ENCODE data around the gene CERS6. TPM values are rescaled to one million over a fixed set of nuclear protein-coding genes. Genes with fewer than 3 reads are reported as not detected.

The CERS6 gene
- total and polyA plus RNA-seq, 2 of the 8 experiments (the other 6 are each of a cell fraction or from before 2014, with no cell fraction given), result 6.8 to 28.2 TPM

DNA sequence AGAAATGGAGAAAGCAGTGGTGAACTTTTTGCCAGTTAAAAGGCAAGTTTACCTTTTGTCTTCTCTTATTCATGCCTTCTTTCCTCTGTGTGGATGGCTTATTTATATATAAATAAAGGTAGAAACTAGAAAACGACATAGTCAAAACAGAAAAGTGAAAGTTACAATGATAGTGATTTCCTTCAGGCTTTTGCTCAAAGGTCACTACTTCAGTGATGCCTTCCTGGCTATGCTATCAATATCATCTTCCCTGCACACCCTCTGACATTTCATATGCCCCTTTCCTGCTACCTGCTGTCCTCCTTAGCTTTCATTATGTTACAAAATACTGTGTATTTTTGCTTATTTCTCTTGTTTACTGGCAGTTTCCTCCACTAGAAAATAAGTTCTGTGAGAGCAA lies 214.4 kb downstream of the CERS6 start:
- Histone ChIP-seq H2BK5ac (ENCODE audit: low read depth, low read length) (no peak overlapping the region), H3K79me1 (ENCODE audit: low read depth, low read length) (no peaks in the 10 kb centered on the region; the same call in 1 of the 2 replicates), H4K5ac (ENCODE audit: insufficient read length, low read depth, low read length) (no peak overlapping the region), H4K8ac (ENCODE audit: extremely low read depth, insufficient read depth, low read length) (no peak overlapping the region), H3K4me3 (ENCODE audit: extremely low read depth in 1 of 4, insufficient read depth in 2 of 4, low read depth in 3 of 4, low read length in 4 of 4) (no peak overlapping the region), H2BK12ac (ENCODE audit: low read depth, low read length) (no peak overlapping the region), H3K4ac (replicated peaks; ENCODE audit: insufficient read length, low read depth, low read length) (no peak overlapping the region), H3K23me2 (ENCODE audit: low read depth, low read length) (no peaks in the 10 kb centered on the region), H3K79me2 (ENCODE audit: control insufficient read depth in 1 of 2, insufficient read depth in 2 of 2, low read length in 2 of 2) (no peaks in the 10 kb centered on the region), H3K4me2 (ENCODE audit: insufficient read depth in 1 of 2, low read depth in 2 of 2, low read length in 2 of 2) (no peak overlapping the region), H2AFZ (ENCODE audit: low read length) (no peak overlapping the region), H3K36me3 (ENCODE audit: control insufficient read depth in 2 of 4, insufficient read depth in 4 of 4, low read length in 3 of 4) (no peaks in the 10 kb centered on the region), H2BK20ac (ENCODE audit: low read length) (no peak overlapping the region), H3K56ac (replicated peaks; ENCODE audit: insufficient read length, low read depth, low read length) (no peak overlapping the region), H3K23ac (ENCODE audit: insufficient read length) (no peak overlapping the region), H3K4me1 (replicated peaks in 1 of 4; ENCODE audit: control insufficient read depth in 3 of 4, insufficient read depth in 4 of 4, low read length in 3 of 4) (no peaks in the 10 kb centered on the region; a peak in 1 of 7 replicates), H2BK15ac (ENCODE audit: low read length) (no peak overlapping the region), H3K9me3 (ENCODE audit: insufficient read depth in 2 of 2, low read depth in 1 of 2, low read length in 1 of 2) (no peaks in the 10 kb centered on the region), H3K27me3 (replicated peaks in 1 of 4; ENCODE audit: control insufficient read depth in 3 of 4, extremely low read depth in 1 of 4, insufficient read depth in 3 of 4, low read length in 3 of 4) (peaks cover 0 to 2% (median 0%) of the 10 kb centered on the region in 4 experiments; a peak in 1 of 7 replicates), H3K27ac (ENCODE audit: low read depth, low read length) (no peak overlapping the region), H2AK5ac (ENCODE audit: low read depth, low read length) (no peak overlapping the region), H4K20me1 (replicated peaks in 1 of 2; ENCODE audit: control insufficient read depth in 1 of 2, insufficient read depth in 2 of 2, low read length in 2 of 2) (no peaks in the 10 kb centered on the region), H3K18ac (ENCODE audit: extremely low read depth, low read length) (no peak overlapping the region), H4K91ac (replicated peaks; ENCODE audit: insufficient read length, low read length) (no peak overlapping the region), H3K14ac (ENCODE audit: insufficient read length) (no peak overlapping the region), H2BK120ac (replicated peaks; ENCODE audit: low read depth, low read length) (no peak overlapping the region), H3K9ac (replicated peaks in 1 of 4; ENCODE audit: extremely low read depth in 1 of 4, low read depth in 3 of 4, low read length in 3 of 4) (no peak overlapping the region)
- ChIA-PET POLR2A (ENCODE audit: partially characterized antibody) (no interaction called here), CTCF (ENCODE audit: partially characterized antibody) (interaction anchor here (0.6 to 1.5 kb wide), 3 partner anchors 103 to 322 kb away, joined by 3 to 6 read pairs (median 4); no protein-coding TSS in a partner anchor)
- no peak for TF ChIP-seq CTBP2 (IDR thresholded peaks at IDR 0.05; ENCODE audit: borderline replicate concordance, insufficient read depth, insufficient read length, low read length)
- TF ChIP-seq EP300 (IDR thresholded peaks at IDR 0.05; ENCODE audit: borderline replicate concordance in 1 of 2, low read depth in 2 of 2, low read length in 2 of 2), result no peak
- no peak for TF ChIP-seq JUN (IDR thresholded peaks at IDR 0.05; ENCODE audit: low read depth, low read length)
- TF ChIP-seq SP4 (IDR thresholded peaks at IDR 0.05; ENCODE audit: low read length), result no peak
- no peak for TF ChIP-seq CHD2 (IDR thresholded peaks at IDR 0.05; ENCODE audit: low read length)
- TF ChIP-seq SIX5 (IDR thresholded peaks at IDR 0.05; ENCODE audit: low read depth, low read length), result no peak
- FAIRE-seq (no peak), DNase-seq (ENCODE audit: low read depth in 1 of 2, low spot score in 2 of 2) (no peak)
- WGBS, 2 experiments (ENCODE audit: extremely low coverage in 1 of 2, insufficient coverage in 1 of 2, insufficient read length in 1 of 2, insufficient replicate concordance in 2 of 2, low coverage in 1 of 2, low lambda C conversion rate in 2 of 2, missing lambda C conversion rate in 1 of 2), result 57% methylated on average over 1 of the region's 1 CpG; no CpG with 5 or more reads in 1 of the 2 experiments
